T-helper 2 cell treated with Interferon-gamma antibody and Interleukin-4, amounts not matched to agents 100 ng/mL and 5 ng/mL, for 36 hours (primary cell): ENCODE measurements around the gene LMX1A. TPM values are rescaled to one million over a fixed set of nuclear protein-coding genes. Genes with fewer than 3 reads are reported as not detected.

Experiments
- intact Hi-C: fragments of 100-400 bp; cut with micrococcal nuclease; formaldehyde crosslinking; loops from one replicate; pipeline ENCODE4 v1.15.1; 2023
- total RNA-seq: library from RNA; stranded (reverse); gene quantifications from 2 replicates; pipeline ENCODE4 v1.2.3, GENCODE V29; 2022

LMX1A gene
- total RNA-seq, 1 donor from 2014 or later, result not detected

- intact Hi-C loops, result no loop called here
Measured at GRCh38 chr1:165173409-165173808, 183.1 kb downstream of the LMX1A start.

- intact Hi-C loops, result no loop called here
Measured at GRCh38 chr1:165172666-165173065, 183.8 kb downstream of the LMX1A start.

- intact Hi-C loops, result no loop called here
Measured at GRCh38 chr1:165169729-165170128, 186.8 kb downstream of the LMX1A start.

DNA sequence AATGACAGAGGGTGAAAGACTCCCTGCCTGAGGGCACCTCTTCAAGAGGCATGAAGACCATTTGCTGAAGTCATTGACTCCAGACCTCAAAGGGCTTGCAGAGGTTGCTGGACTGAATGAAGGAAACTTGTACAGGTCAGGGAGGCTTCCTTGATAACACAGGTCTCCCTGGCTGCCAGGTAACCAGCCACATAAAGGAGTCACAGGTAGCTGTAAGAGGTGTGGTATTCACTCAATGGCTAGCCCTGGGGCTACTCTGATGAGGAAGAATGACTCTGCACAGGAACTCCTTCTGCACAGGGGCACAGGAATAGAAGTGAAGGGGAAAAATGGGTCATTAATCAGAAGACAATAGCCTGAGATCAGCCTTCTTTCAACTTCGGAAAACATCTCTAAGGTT is 187.5 kb downstream of the LMX1A start:
- intact Hi-C loops, result no loop called here

- intact Hi-C loops, result no loop called here
Measured at GRCh38 chr1:165168467-165168866, 188.0 kb downstream of the LMX1A start.

DNA sequence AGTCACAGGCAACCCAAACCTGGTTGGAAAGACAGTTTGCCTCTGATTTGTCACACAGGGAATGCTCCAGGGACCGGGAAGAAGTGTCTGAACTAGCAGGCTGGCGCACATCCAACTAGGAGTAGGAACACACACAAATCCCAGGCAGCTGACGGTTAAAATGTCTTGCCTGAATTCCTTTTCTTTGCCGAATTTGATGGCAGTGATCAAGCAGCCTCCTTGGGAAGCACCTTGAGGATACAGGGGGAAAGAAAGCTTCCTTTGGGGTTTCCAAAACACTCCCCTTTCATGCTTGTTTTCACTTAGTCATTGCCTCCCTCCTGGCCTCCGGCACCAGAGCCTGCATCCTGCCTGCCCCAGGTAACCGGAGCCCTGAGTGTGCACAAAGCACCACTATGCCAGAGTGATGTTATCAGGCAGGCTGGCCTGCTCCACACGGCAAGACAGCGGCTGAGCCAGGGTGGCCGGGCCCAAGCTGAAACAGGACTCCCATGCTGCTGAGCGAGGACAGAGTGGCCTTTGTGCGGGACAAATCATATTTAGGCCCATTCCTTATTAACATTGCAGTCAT is 193.8 kb downstream of the LMX1A start:
- intact Hi-C loops, result no loop called here

- intact Hi-C loops, result no loop called here
Measured at GRCh38 chr1:165161130-165161529, 195.4 kb downstream of the LMX1A start.

- intact Hi-C loops, result no loop called here
Measured at GRCh38 chr1:165153182-165153581, 203.3 kb downstream of the LMX1A start.

GRCh38 chr1:165152727-165153126 is 203.8 kb downstream of the LMX1A start:
- intact Hi-C loops, result no loop called here

GRCh38 chr1:165152109-165152508 is 204.4 kb downstream of the LMX1A start:
- intact Hi-C loops, result no loop called here

Other genes with a start within 250 kb of the LMX1A start
- not detected in 2 replicates for gene RXRG, start 88.4 kb upstream of the LMX1A start, total RNA-seq
- not detected in 2 replicates for gene LRRC52, start 187.3 kb upstream of the LMX1A start, total RNA-seq